Measurements from ENCODE around the gene EHD4.

The EHD4 gene

GRCh38 chr15:41981371-41982132, 9.2 kb upstream of the EHD4 start:
- in situ Hi-C loops (cut with MboI; ENCODE audit: low sequenced_read_pairs): no loop called here

- in situ Hi-C loops (cut with MboI; ENCODE audit: low sequenced_read_pairs): no loop called here
Observed at GRCh38 chr15:41980654-41981323, 8.4 kb upstream of the EHD4 start.

- in situ Hi-C loops (cut with MboI; ENCODE audit: low sequenced_read_pairs): no loop called here
Observed at GRCh38 chr15:41979493-41980266, 7.3 kb upstream of the EHD4 start.

- in situ Hi-C loops (cut with MboI; ENCODE audit: low sequenced_read_pairs): no loop called here
Observed at GRCh38 chr15:41978534-41978933, 6.2 kb upstream of the EHD4 start.

- in situ Hi-C loops (cut with MboI; ENCODE audit: low sequenced_read_pairs): no loop called here
Observed at GRCh38 chr15:41977757-41978383, 5.5 kb upstream of the EHD4 start.

GRCh38 chr15:41975669-41976068, 3.3 kb upstream of the EHD4 start:
- in situ Hi-C loops (cut with MboI; ENCODE audit: low sequenced_read_pairs): no loop called here

- in situ Hi-C loops (cut with MboI; ENCODE audit: low sequenced_read_pairs): no loop called here
Observed at GRCh38 chr15:41974041-41974440, 1.7 kb upstream of the EHD4 start.

- in situ Hi-C loops (cut with MboI; ENCODE audit: low sequenced_read_pairs): no loop called here
Observed at GRCh38 chr15:41971895-41972252, 483 bp downstream of the EHD4 start.

- in situ Hi-C loops (cut with MboI; ENCODE audit: low sequenced_read_pairs): no loop called here
Observed at GRCh38 chr15:41971089-41971894, 1.1 kb downstream of the EHD4 start.

GRCh38 chr15:41970456-41970855, 1.9 kb downstream of the EHD4 start:
- in situ Hi-C loops (cut with MboI; ENCODE audit: low sequenced_read_pairs): no loop called here

- in situ Hi-C loops (cut with MboI; ENCODE audit: low sequenced_read_pairs): no loop called here
Observed at GRCh38 chr15:41969851-41970431, 2.4 kb downstream of the EHD4 start.

GRCh38 chr15:41968701-41969100, 3.7 kb downstream of the EHD4 start:
- in situ Hi-C loops (cut with MboI; ENCODE audit: low sequenced_read_pairs): no loop called here

GRCh38 chr15:41967506-41968206, 4.7 kb downstream of the EHD4 start:
- in situ Hi-C loops (cut with MboI; ENCODE audit: low sequenced_read_pairs): no loop called here

GRCh38 chr15:41966920-41967465, 5.4 kb downstream of the EHD4 start:
- in situ Hi-C loops (cut with MboI; ENCODE audit: low sequenced_read_pairs): no loop called here

- in situ Hi-C loops (cut with MboI; ENCODE audit: low sequenced_read_pairs): no loop called here
Observed at GRCh38 chr15:41966414-41966812, 5.9 kb downstream of the EHD4 start.

GRCh38 chr15:41965441-41966413, 6.6 kb downstream of the EHD4 start:
- in situ Hi-C loops (cut with MboI; ENCODE audit: low sequenced_read_pairs): no loop called here

GRCh38 chr15:41961595-41962202, 10.7 kb downstream of the EHD4 start:
- in situ Hi-C loops (cut with MboI; ENCODE audit: low sequenced_read_pairs): no loop called here
